ENCODE data around the gene MLPH.

GRCh38 chr2:237446338-237446665 lies 40.7 kb upstream of the MLPH start:
- TF ChIP-seq ZBTB11 (CRISPR knock-in tag; IDR thresholded peaks at IDR 0.05) (no peak), BMI1 (IDR thresholded peaks at IDR 0.05; ENCODE audit: low read length) (no peak), BHLHE40 (IDR thresholded peaks at IDR 0.05; ENCODE audit: low read length) (no peak), REST (IDR thresholded peaks at IDR 0.05; ENCODE audit: borderline replicate concordance) (no peak), REST (CRISPR knock-in tag; IDR thresholded peaks at IDR 0.05; ENCODE audit: low read depth) (no peak), ZNF79 (CRISPR knock-in tag; IDR thresholded peaks at IDR 0.05; ENCODE audit: low read depth) (no peak), ATF3 (IDR thresholded peaks at IDR 0.05) (no peak), ATF3 (CRISPR knock-in tag; conservative IDR thresholded peaks at IDR 0.05) (no peak), CTCF (IDR thresholded peaks at IDR 0.05 in 2 of 3, conservative IDR thresholded peaks at IDR 0.05 in 1 of 3; ENCODE audit: insufficient read depth in 2 of 3, low read depth in 1 of 3, low read length in 3 of 3) (no peak), TCF7L2 (IDR thresholded peaks at IDR 0.05; ENCODE audit: low read depth, low read length) (no peak), SIRT6 (IDR thresholded peaks at IDR 0.05; ENCODE audit: low read depth, low read length) (no peak), DACH1 (IDR thresholded peaks at IDR 0.05; ENCODE audit: partially characterized antibody) (no peak), NCOA2 (IDR thresholded peaks at IDR 0.05; ENCODE audit: partially characterized antibody in 2 of 2) (no peak), HIVEP1 (CRISPR knock-in tag; IDR thresholded peaks at IDR 0.05) (no peak), PATZ1 (CRISPR knock-in tag; IDR thresholded peaks at IDR 0.05; ENCODE audit: borderline replicate concordance) (no peak), CBX3 (IDR thresholded peaks at IDR 0.05; ENCODE audit: borderline replicate concordance in 1 of 2, low read length in 2 of 2) (no peak)

Measured in K562 (cell line).